Left lung (tissue), 10 donors: ENCODE measurements around the gene CAMKV. TPM values are rescaled to one million over a fixed set of nuclear protein-coding genes. Genes with fewer than 3 reads are reported as not detected.

Experiments used
- ATAC-seq: fragments of 200-7000 bp; cut with Tn5 transposase; one replicate; pipeline ENCODE4 v1.9.1; 2020; ENCODE audit warnings: moderate library complexity
- DNase-seq, 4 donors: peaks; one replicate each; pipeline ENCODE4 v3.0.0-alpha.2; 2013 to 2020
- H3K27ac ChIP-seq, 2 donors: fragments of 200-600 bp; sonication (generic) in 1 of 2; one replicate each; pipeline versions ENCODE4 v1.5.0 to v1.8.0; 2020 to 2021
- H3K27me3 ChIP-seq, 2 donors: fragments of 200-600 bp; sonication (generic) in 1 of 2; one replicate each; pipeline versions ENCODE4 v1.5.0 to v1.8.0; 2020 to 2021
- H3K36me3 ChIP-seq, 2 donors: fragments of 200-600 bp; sonication (generic) in 1 of 2; one replicate each; pipeline versions ENCODE4 v1.5.0 to v1.8.0; 2020 to 2021
- H3K4me1 ChIP-seq, 2 donors: fragments of 200-600 bp; one replicate each; pipeline ENCODE4 v1.8.0; 2021
- H3K4me3 ChIP-seq, 2 donors: fragments of 200-600 bp; sonication (generic) in 1 of 2; one replicate each; pipeline versions ENCODE4 v1.5.0 to v1.8.0; 2020 to 2021; ENCODE audit warnings: mild to moderate bottlenecking in 1 of 2
- H3K9me3 ChIP-seq, 2 donors: fragments of 200-600 bp; sonication (generic) in 1 of 2; one replicate each; pipeline versions ENCODE4 v1.5.0 to v1.8.0; 2020 to 2021
- CTCF ChIP-seq, 2 donors: fragments of 200-600 bp; sonication (generic) in 1 of 2; IDR thresholded peaks; one replicate each; pipeline versions ENCODE4 v1.5.0 to v1.8.0; 2021; ENCODE audit warnings: antibody characterized with exemption in 2 of 2
- intact Hi-C, 2 donors: fragments of 100-400 bp; cut with DNase I; formaldehyde crosslinking; loops; one replicate each; pipeline versions ENCODE4 v1.11.2 to v1.14.2; 2022
- polyA plus RNA-seq, 6 donors: library from polyadenylated mRNA; unstranded; fragments of 120-200 nt; gene quantifications; one replicate each; pipeline ENCODE4 v1.2.1, GENCODE V29; 2013; ENCODE audit not compliant: insufficient read length in 6 of 6
- total RNA-seq, 2 donors: library from RNA; stranded (reverse); fragmentation: NEBNext Ultra II Directional; extraction: Animal tissue kit (Norgen Biotek cat#: 25700); gene quantifications; one replicate each; pipeline ENCODE4 v1.2.1, GENCODE V29; 2021
- donor health status: DM: no; HTN: yes; CAD: no.
- donor health status: DM: no; HTN: no; CAD: no.

The CAMKV gene
- total and polyA plus RNA-seq, 8 donors = 0.14 to 0.21 (median 0.14) TPM; not detected in 5

GRCh38 chr3:49903451-49904424 is 34.0 kb upstream of the CAMKV start, which contains the start of gene MST1R:
Gene MST1R (minus strand): TSS chr3:49903873. CDS start chr3:49903609, 264 bp downstream.
- no peak for TF ChIP-seq CTCF (IDR thresholded peaks at IDR 0.05)
- peaks cover 0 to 4% of the 10 kb centered on the region in 2 donors for H3K36me3 ChIP-seq
- H3K4me1 ChIP-seq = peaks cover 30 to 44% of the 10 kb centered on the region in 2 donors
- DNase-seq = peak in 3 of 4 donors; percentile 81 to 97 (median 88)
- peak within 1 kb of the TSS; percentile 41 to 47 for H3K4me3 ChIP-seq
- H3K27me3 ChIP-seq = no peaks in the 10 kb centered on the region
- peak within 1 kb of the TSS; percentile 61 to 67 for H3K27ac ChIP-seq
- peak; percentile 85 for ATAC-seq
- intact Hi-C loops = no loop called here
- H3K9me3 ChIP-seq = no peaks in the 10 kb centered on the region

GRCh38 chr3:49902511-49903345 is 33.0 kb upstream of the CAMKV start:
- peak overlapping the region; percentile 41 to 47 for H3K4me3 ChIP-seq
- H3K36me3 ChIP-seq = peaks cover 0 to 4% of the 10 kb centered on the region in 2 donors
- DNase-seq (no peak), ATAC-seq (no peak)
- H3K27ac ChIP-seq = peak overlapping the region; percentile 61 to 67
- no peaks in the 10 kb centered on the region for H3K27me3 ChIP-seq
- TF ChIP-seq CTCF (IDR thresholded peaks at IDR 0.05) = no peak
- no peaks in the 10 kb centered on the region for H3K9me3 ChIP-seq
- H3K4me1 ChIP-seq = peaks cover 30 to 44% of the 10 kb centered on the region in 2 donors
- intact Hi-C loops = no loop called here

- peak in 1 of 4 donors; percentile 50 for DNase-seq
These were observed 31.9 kb upstream of the CAMKV start for GRCh38 chr3:49901366-49902339.

More at GRCh38 chr3:49901366-49902339, 31.9 kb upstream of the CAMKV start:
- TF ChIP-seq CTCF (IDR thresholded peaks at IDR 0.05) = no peak
- ATAC-seq = no peak
- Histone ChIP-seq H3K36me3 (peaks cover 0 to 13% of the 10 kb centered on the region in 2 donors), H3K27ac (peak overlapping the region; percentile 73 to 77), H3K4me1 (peaks cover 26 to 42% of the 10 kb centered on the region in 2 donors), H3K4me3 (peak overlapping the region in 1 of 2 donors; percentile 47), H3K27me3 (no peaks in the 10 kb centered on the region), H3K9me3 (no peaks in the 10 kb centered on the region)
- intact Hi-C loops = no loop called here
